CD4-positive, alpha-beta T cell treated with Interleukin-17A for 4 hours (primary cell): ENCODE measurements around the gene GLE1.
A peak's percentile ranks its signal among the peaks of the same experiment; 100 is the strongest.
"Not testable (repeated sequence)": the region's sequence is repeated elsewhere in the genome, so short reads cannot be mapped to it uniquely, and the experiment has no call there.

Source experiments
- DNase-seq: peaks from one replicate; pipeline ENCODE4 v3.0.0-alpha.2; 2020; ENCODE audit warnings: mixed read lengths

Gene GLE1

DNA sequence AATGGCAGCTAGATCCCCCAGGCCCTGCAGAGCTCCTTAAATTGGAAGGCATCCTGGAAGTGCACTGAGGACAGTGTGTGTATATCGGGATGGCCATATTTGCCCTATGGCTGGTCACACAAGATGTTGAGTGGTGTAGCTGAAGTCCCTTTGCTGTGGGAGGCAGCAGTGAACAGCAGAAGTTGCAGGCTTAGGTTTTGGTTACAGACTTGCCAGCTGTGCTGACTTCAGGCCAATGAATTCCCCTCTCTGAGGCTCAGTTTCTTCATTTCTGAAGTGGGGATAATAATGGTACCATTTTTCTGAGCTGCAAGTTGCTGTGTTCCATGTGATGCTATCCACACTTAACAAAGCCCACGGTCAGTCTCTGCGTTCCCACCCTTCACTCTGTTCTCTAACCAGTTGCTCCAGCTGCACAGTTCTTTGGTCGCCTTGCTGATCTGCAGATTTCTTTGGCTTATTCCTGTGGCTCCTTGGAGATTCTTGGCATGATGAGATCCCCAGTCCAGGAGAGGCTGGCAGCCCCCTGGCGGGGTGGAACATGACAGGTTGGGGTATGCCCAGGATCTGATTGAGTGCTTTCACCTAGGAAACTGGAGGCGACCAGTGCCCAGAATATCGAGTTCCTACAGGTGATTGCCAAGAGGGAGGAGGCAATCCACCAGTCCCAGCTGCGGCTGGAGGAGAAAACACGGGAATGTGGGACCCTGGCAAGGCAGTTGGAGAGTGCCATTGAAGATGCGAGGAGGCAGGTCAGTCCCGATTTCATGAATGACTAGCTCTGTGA, 6.5 kb upstream of the GLE1 start:
- no peak for DNase-seq

GRCh38 chr9:128498911-128499310, 5.6 kb upstream of the GLE1 start:
- DNase-seq, result no peak

- no peak for DNase-seq
Observed at GRCh38 chr9:128499920-128500319, 4.6 kb upstream of the GLE1 start.

DNA sequence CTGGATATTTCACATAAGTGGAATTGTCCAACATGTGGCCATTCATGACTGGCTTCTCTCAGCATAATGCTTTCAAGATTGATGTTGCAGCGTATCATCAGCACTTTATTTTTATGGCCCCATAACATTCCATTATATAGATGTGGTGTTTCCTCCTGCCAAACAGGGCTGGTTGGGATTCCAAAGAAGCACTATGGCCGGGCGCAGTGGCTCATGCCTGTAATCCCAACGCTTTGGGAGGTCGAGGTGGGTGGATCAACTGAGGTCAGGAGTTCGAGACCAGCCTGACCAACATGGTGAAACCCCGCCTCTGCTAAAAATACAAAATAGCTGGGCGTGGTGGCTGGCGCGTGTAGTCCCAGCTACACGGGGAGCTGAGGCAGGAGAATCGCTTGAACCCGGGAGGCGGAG, 1.1 kb upstream of the GLE1 start:
- DNase-seq, result not testable (repeated sequence)

- DNase-seq, result peak; percentile 10
Observed at GRCh38 chr9:128503870-128504269, 649 bp upstream of the GLE1 start.

GRCh38 chr9:128505414-128505765, 871 bp downstream of the GLE1 start:
- no peak for DNase-seq

DNA sequence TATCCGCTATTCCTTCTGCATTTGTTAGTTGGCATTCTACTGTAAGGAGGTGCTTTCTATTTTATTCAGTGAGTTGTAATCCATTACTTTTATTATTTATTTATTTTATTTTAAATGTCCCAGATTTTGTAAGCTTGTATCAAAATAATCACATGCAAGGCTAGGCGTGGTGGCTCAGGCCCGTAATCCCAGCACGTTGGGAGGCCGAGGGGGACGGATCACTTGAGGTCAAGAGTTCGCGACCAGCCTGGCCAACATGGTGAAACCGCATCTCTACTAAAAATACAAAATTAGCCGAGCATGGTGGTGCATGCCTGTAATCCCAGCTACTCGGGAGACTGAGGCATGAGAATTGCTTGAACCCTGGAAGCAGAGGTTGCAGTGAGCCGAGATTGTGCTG, 1.4 kb downstream of the GLE1 start:
- not testable (repeated sequence) for DNase-seq

- DNase-seq, result no peak
Observed at GRCh38 chr9:128512820-128513219, 8.3 kb downstream of the GLE1 start.

DNA sequence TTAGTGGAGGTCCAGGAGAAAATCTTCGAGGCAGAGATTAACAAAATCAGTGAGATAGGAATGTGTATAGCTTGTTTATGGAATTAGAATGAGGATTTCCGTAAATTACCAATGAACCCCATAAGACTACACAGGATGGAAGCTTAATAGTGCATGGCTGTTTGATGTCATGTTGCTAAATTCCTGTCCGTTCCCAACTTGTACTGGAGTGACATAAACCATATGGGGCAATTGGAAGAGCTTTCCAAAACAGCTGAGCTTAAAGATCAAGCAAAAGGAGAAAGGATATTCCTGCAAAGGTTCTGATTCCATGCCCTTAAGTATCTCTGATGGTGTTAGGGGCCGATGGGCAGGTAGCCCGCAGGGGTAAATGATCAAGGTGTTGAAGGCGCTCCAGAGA, 17.4 kb downstream of the GLE1 start:
- DNase-seq, result no peak

GRCh38 chr9:128523199-128523925, 18.8 kb downstream of the GLE1 start:
- DNase-seq, result no peak

DNA sequence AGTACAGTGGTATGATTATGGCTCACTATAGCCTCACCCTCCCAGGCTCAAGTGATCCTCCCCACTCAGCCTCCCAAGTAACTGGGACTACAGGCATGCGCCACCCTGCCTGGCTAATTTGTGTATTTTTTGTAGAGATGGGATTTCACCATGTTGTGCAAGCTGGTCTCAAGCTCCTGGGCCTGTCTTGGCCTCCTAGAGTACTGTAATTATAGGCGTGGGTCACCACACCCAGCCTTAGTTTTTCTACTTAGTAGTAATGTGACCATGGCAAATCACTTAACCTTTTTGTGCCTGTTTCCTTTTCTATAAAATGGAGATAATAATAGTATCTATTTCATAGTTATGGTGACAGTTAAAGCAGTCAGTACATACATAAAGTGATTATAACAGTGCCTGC, 22.2 kb downstream of the GLE1 start:
- DNase-seq, result no peak

DNA sequence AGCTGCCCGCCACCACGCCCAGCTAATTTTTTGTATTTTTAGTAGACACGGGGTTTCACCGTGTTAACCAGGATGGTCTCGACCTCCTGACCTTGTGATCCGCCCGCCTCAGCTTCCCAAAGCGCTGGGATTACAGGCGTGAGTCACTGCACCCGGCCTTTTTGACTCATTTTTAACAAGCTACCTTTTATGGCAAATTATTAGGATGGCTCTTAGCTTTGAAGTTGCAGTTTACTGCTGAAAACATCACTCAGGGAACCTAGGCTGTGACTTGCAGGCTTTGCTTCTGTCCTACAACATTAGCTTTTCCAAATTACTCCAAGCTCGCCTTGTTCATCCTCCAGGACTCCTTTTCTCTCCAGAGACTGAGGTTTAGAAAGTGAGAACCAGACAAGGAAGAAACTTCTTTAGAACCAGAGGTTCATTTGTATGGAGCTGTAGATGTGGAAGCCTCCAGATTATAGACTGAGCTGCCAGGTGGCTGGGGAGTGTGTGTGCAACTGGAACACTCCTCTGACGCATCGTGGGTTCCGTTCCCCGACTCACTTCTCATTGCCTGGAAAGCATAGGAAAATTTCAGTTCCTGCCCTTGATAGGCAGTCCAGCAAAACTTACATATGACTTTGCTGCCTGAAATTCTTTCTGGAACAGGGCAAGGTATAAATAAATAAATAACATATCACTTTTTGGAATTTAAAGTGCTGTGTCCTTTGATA, 24.1 kb downstream of the GLE1 start:
- no peak for DNase-seq

DNA sequence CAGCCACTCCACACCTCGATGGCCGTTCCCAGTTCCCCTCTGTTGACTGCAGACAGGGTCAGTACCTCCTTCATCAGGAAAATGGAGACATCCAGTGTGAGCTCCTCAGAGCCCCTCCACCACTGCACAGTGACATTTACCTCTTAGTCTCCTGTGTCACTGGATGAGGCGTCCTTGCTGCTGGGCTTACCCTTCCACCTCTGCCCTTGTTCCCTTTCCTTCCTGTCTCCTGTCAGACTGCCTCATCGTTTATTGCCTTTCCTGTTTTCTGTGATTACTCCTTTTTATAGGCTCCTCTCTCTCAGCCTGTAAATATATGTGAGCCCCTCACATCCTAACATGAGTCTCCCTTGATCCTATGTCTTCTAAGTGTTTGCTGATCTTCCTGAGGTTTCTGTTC, 24.7 kb downstream of the GLE1 start:
- DNase-seq, result no peak

- no peak for DNase-seq
Observed at GRCh38 chr9:128532581-128532980, 28.1 kb downstream of the GLE1 start.

DNA sequence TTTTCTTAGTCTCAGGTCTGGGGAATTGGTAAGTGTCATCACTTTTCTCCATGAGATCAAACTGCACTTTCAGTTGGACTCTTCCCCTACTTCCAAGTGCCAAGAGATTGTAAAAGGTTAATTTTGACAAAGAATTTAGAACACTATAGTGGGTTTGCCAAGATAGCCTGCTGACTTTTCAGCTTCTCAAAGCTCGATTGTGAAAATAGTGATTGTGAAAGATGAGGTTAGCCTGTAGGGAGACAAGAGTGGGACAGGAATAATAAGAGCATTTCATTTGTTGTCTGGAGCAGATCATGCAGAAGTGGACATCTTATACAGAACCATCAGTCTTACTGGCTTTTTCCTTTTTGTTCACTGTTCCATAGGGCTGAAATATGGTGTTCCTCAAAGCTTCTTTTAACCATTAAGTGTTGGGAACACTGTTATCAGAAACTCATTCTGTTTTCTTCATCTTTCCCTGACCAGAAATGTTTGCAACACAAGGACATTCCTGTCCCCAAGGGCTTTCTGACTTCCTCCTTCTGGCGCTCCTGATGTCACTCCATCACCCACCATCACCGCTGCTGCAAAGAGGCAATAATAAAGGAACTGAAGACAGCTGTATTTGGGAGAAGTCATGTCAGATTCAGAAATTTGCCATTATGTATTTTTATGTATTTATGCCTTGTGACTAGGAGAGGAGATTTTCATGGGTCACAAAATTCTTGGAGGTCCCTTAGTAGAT, 36.3 kb downstream of the GLE1 start:
- no peak for DNase-seq

DNA sequence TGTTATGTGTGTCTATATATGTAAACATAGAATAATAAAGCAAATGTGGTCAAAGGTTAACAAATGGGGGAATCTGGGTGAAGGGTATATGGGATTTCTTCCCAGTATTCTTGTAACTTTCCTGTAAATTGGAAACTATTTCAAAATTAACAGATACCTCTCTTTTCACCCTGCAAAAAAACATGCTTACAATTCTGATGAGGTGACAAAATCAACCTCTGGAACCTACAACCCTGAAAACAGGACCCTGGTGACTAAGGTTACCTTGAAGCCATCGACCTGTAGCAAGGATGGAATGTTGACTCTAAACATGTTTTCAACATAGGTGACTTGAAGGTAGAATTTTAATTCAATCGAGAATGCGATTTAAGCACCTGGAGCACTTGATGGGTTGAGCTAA, 42.0 kb downstream of the GLE1 start:
- DNase-seq, result no peak

DNA sequence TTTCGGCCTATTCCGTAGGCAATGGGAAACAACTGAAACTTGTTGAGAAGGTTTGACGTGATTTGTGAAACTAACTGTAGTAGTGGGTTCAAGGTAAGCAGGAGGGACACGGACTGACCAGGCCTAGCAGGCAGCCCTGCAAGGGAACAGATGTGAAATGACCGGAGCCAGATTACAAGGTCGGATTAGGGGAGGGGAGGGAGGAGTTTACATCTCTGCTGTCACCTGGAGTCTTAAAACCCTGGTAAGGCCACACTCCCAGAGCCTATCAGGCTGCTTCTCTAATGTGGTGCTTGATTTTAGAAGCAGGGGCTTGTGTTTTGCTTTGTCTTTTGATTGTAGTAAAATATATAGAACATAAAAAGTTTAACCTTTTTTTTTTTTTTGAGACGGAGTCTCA, 44.4 kb downstream of the GLE1 start:
- DNase-seq, result no peak

DNA sequence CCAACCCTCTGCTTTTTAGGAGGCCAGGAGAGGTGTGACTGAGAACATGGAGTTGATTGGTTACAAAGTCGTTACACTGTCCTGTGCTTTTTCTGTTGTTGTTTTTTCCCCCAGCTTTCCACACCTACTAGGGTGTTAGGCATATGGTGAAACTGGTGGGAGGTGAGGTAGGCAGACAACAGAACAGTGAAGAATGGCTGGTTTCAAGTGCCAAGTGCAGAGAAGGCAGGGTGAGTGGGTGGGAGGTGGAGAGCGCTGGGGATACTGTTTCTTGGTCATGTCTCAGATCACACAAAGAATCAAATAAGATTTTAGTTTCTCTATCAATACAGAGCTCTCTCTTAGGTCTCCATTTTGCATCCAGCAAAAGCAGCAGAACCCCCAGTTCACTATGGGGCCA, 45.7 kb downstream of the GLE1 start:
- DNase-seq, result no peak

DNA sequence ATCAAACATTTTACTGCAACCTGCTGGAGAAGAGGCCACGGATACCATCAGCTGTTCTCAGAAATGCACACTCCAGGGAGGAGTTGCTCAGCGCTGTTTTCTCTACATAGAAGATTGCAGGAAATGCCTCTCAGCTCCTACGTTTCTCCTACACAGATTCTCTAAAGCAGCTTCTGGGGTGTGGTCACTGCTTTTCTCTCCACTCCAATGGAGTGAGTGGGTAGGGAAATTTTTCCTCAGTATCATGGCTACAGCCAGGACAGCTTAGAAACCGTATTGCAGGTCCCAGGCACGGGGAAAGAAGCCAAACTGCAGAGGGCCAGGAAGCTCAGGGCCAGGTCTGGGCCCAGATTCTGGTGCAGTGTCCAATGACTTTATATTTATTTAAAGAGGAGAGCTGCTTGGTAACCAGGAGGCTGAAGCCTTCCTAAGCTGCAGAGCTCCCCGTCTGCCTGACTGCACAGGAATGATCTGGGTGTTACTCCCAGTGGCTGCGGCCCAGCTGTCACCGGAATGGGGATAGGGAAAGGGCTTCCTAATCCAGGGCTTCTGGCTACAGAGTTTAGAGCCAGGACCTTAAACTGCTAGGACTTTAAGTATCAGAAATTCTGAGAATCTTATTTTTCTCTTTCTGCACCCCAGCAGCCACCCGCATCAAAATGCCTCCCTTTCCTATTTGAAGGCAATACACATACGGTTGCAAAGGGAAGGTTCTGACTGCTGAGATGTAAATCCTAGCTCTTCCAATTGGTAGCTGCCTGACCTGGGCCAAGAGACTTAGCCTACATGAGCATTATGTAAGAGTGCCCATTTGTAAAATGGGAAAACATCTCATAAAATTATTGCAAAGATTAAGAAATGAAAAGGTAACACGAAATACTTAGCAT, 46.5 kb downstream of the GLE1 start:
- DNase-seq, result peak; percentile 12

- no peak for DNase-seq
Observed at GRCh38 chr9:128551657-128552152, 47.2 kb downstream of the GLE1 start.

DNA sequence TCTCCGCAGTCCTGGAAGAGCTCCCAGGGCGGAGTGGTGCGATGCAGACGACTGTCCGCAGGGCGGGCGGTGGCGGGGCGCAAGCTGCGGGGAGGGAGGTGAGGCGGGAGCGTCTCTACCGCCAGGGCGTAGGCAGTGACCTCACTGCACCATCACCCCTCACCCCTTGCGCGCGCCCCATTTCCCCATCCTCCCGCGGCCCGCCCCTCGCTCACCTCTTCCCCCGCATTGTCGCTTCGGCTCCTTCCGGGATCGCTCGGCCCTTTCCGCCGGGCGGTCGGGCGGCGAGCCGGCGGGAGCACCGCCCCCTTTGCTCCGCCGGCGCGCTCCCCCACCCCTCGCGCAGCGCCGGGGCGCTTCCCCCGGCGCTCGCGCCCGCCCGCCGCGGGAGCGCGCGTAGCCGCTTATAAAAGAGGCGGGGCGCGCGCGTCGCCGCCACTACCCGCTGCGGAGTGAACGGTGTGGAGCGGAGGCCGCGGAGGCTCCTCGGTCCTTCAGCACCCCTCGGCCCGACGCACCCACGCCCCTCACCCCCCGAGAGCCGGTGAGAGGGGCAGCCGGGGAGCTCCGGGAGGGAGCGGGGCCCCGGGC, 47.7 kb downstream of the GLE1 start, which contains the start of gene SPTAN1:
Gene SPTAN1, plus strand, starts transcription at position 435 of the 591 bp plus-strand sequence. CDS start 14,154 bp downstream, outside the sequence.
- peak; percentile 96 for DNase-seq
